HepG2 (cell line): ENCODE data around the gene SFXN5. TPM values are rescaled to one million over a fixed set of nuclear protein-coding genes. Genes with fewer than 3 reads are reported as not detected.
"Not testable (repeated sequence)": the region's sequence is repeated elsewhere in the genome, so short reads cannot be mapped to it uniquely, and the experiment has no call there.

Source experiments
- ATAC-seq: fragments of 200-7000 bp; cut with Tn5 transposase; 3 replicates; pipeline ENCODE4 v1.9.1; 2020; ENCODE audit warnings: mild to moderate bottlenecking, moderate library complexity
- BruUV-seq: library from RNA; stranded (reverse); fragments of 400-500 nt; replicated peaks from 2 replicates; lab custom pipeline; 2021; lab: Mats Ljungman, UMichigan
- CTCF ChIA-PET: fragments of 300-600 bp; formaldehyde crosslinking; extraction: SDS; loops from one replicate; lab custom pipeline; 2021; ENCODE audit warnings: low total read pairs, inconsistent platforms, low intra/inter-chr PET ratio; lab: Yijun Ruan, JAX
- POLR2A ChIA-PET: fragments of 350-600 bp; sonication (Branson Sonifier 250); formaldehyde crosslinking; loops from one replicate; lab custom pipeline; 2020; ENCODE audit warnings: antibody characterized with exemption, inconsistent platforms; lab: Yijun Ruan, JAX
- DNase-seq: peaks from one replicate; pipeline ENCODE4 v3.0.0-alpha.2; 2015; ENCODE audit warnings: low spot score
- FAIRE-seq: peaks from 3 replicates; lab custom pipeline; 2011; peaks lifted over from hg19 to GRCh38; lab: Jason Lieb, UNC
- H2AFZ ChIP-seq: one replicate; pipeline ENCODE4 v1.6.1; 2011; ENCODE audit warnings: low read length, inconsistent platforms
- H3K27ac ChIP-seq: fragments of 300-600 bp; 3 replicates; pipeline ENCODE4 v1.8.0; 2011; ENCODE audit warnings: mixed run types, mild to moderate bottlenecking, mixed read lengths, low read length, inconsistent platforms; ENCODE audit not compliant: insufficient read depth; ENCODE audit errors: extremely low read length
- H3K27me3 ChIP-seq, 2 experiments: fragments of 200-600 bp in 1 of 2; 2 replicates in 1 of 2; 3 replicates in 1 of 2; pipeline versions ENCODE4 v1.6.0 to v1.8.0; 2011; ENCODE audit warnings: low read length in 2 of 2, mild to moderate bottlenecking in 2 of 2, moderate library complexity in 2 of 2, inconsistent platforms in 1 of 2; ENCODE audit not compliant: insufficient read depth in 2 of 2, control insufficient read depth in 1 of 2
- H3K36me3 ChIP-seq, 2 experiments: fragments of 200-600 bp in 1 of 2; replicated peaks in 1 of 2; 2 replicates in 1 of 2; 3 replicates in 1 of 2; pipeline versions ENCODE4 v1.5.1 to v1.8.0; 2011; ENCODE audit warnings: low read length in 2 of 2, inconsistent platforms in 1 of 2; ENCODE audit not compliant: insufficient read depth in 2 of 2, control insufficient read depth in 1 of 2
- H3K4me1 ChIP-seq: 2 replicates; pipeline ENCODE4 v1.5.1; 2012; ENCODE audit warnings: low read length, inconsistent platforms; ENCODE audit not compliant: insufficient read depth
- H3K4me2 ChIP-seq: 2 replicates; pipeline ENCODE4 v1.6.0; 2011; ENCODE audit warnings: low read depth, low read length, inconsistent platforms
- H3K4me3 ChIP-seq, 3 experiments: fragments of 200-600 bp in 1 of 3; sonication (generic), shearing (Covaris generic) in 1 of 3; replicated peaks in 1 of 3; 2 replicates each; pipeline ENCODE4 v1.5.1; 2011 to 2016; ENCODE audit warnings: low read length in 3 of 3, inconsistent platforms in 2 of 3, low read depth in 2 of 3, mild to moderate bottlenecking in 2 of 3, control low read depth in 1 of 3, mixed read lengths in 1 of 3; ENCODE audit not compliant: insufficient read depth in 1 of 3
- H3K79me2 ChIP-seq: one replicate; pipeline ENCODE4 v1.6.1; 2011; ENCODE audit warnings: low read length, inconsistent platforms; ENCODE audit not compliant: insufficient read depth
- H3K9ac ChIP-seq: 2 replicates; pipeline ENCODE4 v1.6.0; 2011; ENCODE audit warnings: mild to moderate bottlenecking, low read depth, low read length, inconsistent platforms; ENCODE audit not compliant: insufficient read depth
- H3K9me3 ChIP-seq: 2 replicates; pipeline ENCODE4 v1.5.1; 2012; ENCODE audit warnings: mild to moderate bottlenecking, low read length
- H4K20me1 ChIP-seq: 2 replicates; pipeline ENCODE4 v1.6.0; 2011; ENCODE audit warnings: inconsistent platforms, mild to moderate bottlenecking, low read length, moderate library complexity; ENCODE audit not compliant: insufficient read depth
- ATF2 ChIP-seq: sonication (generic); formaldehyde crosslinking; IDR thresholded peaks from 2 replicates; pipeline ENCODE4 v1.4.0; 2020; ENCODE audit warnings: missing genetic modification reagents
- MAFG ChIP-seq: sonication (generic); formaldehyde crosslinking; IDR thresholded peaks from 2 replicates; pipeline ENCODE4 v1.5.1; 2020; ENCODE audit warnings: mild to moderate bottlenecking, missing genetic modification reagents
- MLX ChIP-seq: IDR thresholded peaks from 2 replicates; pipeline ENCODE4 v1.6.1; 2016
- MYC ChIP-seq: sonication (generic); formaldehyde crosslinking; IDR thresholded peaks from 2 replicates; pipeline ENCODE4 v1.9.0; 2021; ENCODE audit warnings: missing genetic modification reagents, borderline replicate concordance
- PATZ1 ChIP-seq: sonication (generic); formaldehyde crosslinking; IDR thresholded peaks from 2 replicates; pipeline ENCODE4 v1.4.0; 2020; ENCODE audit warnings: missing genetic modification reagents
- PHB2 ChIP-seq: fragments of 450-650 bp; IDR thresholded peaks from 2 replicates; pipeline ENCODE4 v1.6.1; 2018; ENCODE audit not compliant: partially characterized antibody
- RBFOX2 ChIP-seq: fragments of 200-400 bp; formaldehyde crosslinking; IDR thresholded peaks from 2 replicates; pipeline ENCODE4 v1.6.1; 2017; ENCODE audit warnings: low read depth, mild to moderate bottlenecking, low read length
- RBM39 ChIP-seq: fragments of 200-400 bp; formaldehyde crosslinking; IDR thresholded peaks from one replicate; pipeline ENCODE4 v1.6.1; 2018; ENCODE audit warnings: antibody characterized with exemption, mild to moderate bottlenecking, low read depth, low read length; ENCODE audit not compliant: poor library complexity, severe bottlenecking
- SALL1 ChIP-seq: sonication (generic); formaldehyde crosslinking; IDR thresholded peaks from 2 replicates; pipeline ENCODE4 v1.8.0; 2022; ENCODE audit warnings: mild to moderate bottlenecking, missing genetic modification reagents
- ZNF510 ChIP-seq: sonication (generic); formaldehyde crosslinking; IDR thresholded peaks from 2 replicates; pipeline ENCODE4 v1.4.0; 2020; ENCODE audit warnings: low read depth, mild to moderate bottlenecking, missing genetic modification reagents
- ZNF770 ChIP-seq: sonication (generic); formaldehyde crosslinking; IDR thresholded peaks from 2 replicates; pipeline ENCODE4 v1.5.0; 2020; ENCODE audit warnings: mild to moderate bottlenecking, missing genetic modification reagents
- ZNF772 ChIP-seq: sonication (generic); formaldehyde crosslinking; IDR thresholded peaks from 2 replicates; pipeline ENCODE4 v1.5.0; 2020; ENCODE audit warnings: mild to moderate bottlenecking, missing genetic modification reagents
- ZNF782 ChIP-seq: sonication (generic); formaldehyde crosslinking; IDR thresholded peaks from 2 replicates; pipeline ENCODE4 v1.4.0; 2020; ENCODE audit warnings: missing genetic modification reagents, mild to moderate bottlenecking, borderline replicate concordance
- ZNF784 ChIP-seq: sonication (generic); formaldehyde crosslinking; IDR thresholded peaks from 2 replicates; pipeline ENCODE4 v1.5.1; 2020; ENCODE audit warnings: missing genetic modification reagents, mild to moderate bottlenecking, borderline replicate concordance
- WGBS: methylation state at CpG from one replicate; pipeline ENCODE4 v1.1.6; 2017; ENCODE audit warnings: low lambda C conversion rate; 5-methylcytosine and 5-hydroxymethylcytosine counted together
- in situ Hi-C: cut with HindIII; loops from 2 replicates; pipeline ENCODE4 v1.10.0; 2017; ENCODE audit warnings: low pct_unique_long_range_greater_than_20kb; ENCODE audit not compliant: extremely low pct_ligation_motif_present
- intact Hi-C: fragments of 100-400 bp; cut with micrococcal nuclease; formaldehyde crosslinking; loops from one replicate; pipeline ENCODE4 v1.10.0; 2022; ENCODE audit not compliant: unreplicated experiment
- polyA plus RNA-seq, 8 experiments: library from polyadenylated mRNA; depleted of rRNA in 3 of 8; stranded (reverse) in 7 of 8; unstranded in 1 of 8; fragments of >200 nt; fragmentation: Illumina TruSeq in 4 of 8; extraction: Trizol in 4 of 8; gene quantifications; 2 replicates each; pipeline versions ENCODE4 v1.2.1 to v1.2.3, GENCODE V29; 2011 to 2016; ENCODE audit warnings: low read depth in 4 of 8, missing spikeins in 1 of 8, mixed read lengths in 1 of 8; ENCODE audit not compliant: insufficient read depth in 1 of 8
- total RNA-seq, 5 experiments: library from RNA; depleted of rRNA; stranded (reverse); fragments of >200 nt; fragmentation: Illumina TruSeq; extraction: Trizol; gene quantifications; 2 replicates each; pipeline ENCODE4 v1.2.3, GENCODE V29; 2016; ENCODE audit warnings: low read depth in 1 of 5
- TF ChIP-seq, protein P1 (sequence below): sonication (generic); formaldehyde crosslinking; IDR thresholded peaks from 2 replicates; pipeline ENCODE4 v1.4.0; 2020; ENCODE audit warnings: missing genetic modification reagents

Gene SFXN5
- total and polyA plus RNA-seq, 2 of the 13 experiments (the other 11 are each of a cell fraction or from before 2014, with no cell fraction given): 34.9 to 37.4 TPM

DNA sequence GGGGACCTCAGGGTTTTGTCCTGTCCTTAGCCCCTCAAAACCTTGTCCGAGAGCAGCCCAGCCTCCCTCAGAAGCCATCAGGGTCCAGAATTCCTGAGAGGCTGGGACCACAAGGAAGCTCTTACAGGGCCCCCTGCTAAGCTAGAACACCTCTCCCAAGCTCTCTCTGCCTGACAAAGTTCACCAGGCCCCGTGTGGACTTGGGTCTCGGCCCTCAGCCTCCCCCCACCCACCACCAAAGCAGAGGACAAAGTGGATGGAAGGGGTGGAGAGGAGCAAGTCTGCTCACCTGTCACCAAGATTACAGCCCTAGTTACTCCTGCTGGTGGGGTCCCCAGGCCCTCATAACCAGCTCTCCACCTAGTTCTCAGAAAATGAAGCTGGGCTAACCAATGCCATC is 24.4 kb upstream of the SFXN5 start (continued):
- TF ChIP-seq PATZ1 (CRISPR knock-in tag) (peak; percentile 30; the same call in 1 of the 2 replicates), RBFOX2 (no peak), SALL1 (peak; percentile 37; the same call in 1 of the 2 replicates), PHB2 (no peak), ATF2 (CRISPR knock-in tag) (no peak), RBM39 (no peak), ZNF510 (CRISPR knock-in tag) (no peak), MAFG (CRISPR knock-in tag) (no peak), MLX (CRISPR knock-in tag) (no peak), ZNF770 (CRISPR knock-in tag) (peak; percentile 69), MYC (no peak), ZNF772 (CRISPR knock-in tag) (no peak), ZNF784 (CRISPR knock-in tag) (0 out of 2 replicates have a peak, but pooled peaks have one; percentile 64), ZNF782 (CRISPR knock-in tag) (no peak)
- TF ChIP-seq, protein P1, sequence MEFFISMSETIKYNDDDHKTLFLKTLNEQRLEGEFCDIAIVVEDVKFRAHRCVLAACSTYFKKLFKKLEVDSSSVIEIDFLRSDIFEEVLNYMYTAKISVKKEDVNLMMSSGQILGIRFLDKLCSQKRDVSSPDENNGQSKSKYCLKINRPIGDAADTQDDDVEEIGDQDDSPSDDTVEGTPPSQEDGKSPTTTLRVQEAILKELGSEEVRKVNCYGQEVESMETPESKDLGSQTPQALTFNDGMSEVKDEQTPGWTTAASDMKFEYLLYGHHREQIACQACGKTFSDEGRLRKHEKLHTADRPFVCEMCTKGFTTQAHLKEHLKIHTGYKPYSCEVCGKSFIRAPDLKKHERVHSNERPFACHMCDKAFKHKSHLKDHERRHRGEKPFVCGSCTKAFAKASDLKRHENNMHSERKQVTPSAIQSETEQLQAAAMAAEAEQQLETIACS (CRISPR knock-in tag): no peak

DNA sequence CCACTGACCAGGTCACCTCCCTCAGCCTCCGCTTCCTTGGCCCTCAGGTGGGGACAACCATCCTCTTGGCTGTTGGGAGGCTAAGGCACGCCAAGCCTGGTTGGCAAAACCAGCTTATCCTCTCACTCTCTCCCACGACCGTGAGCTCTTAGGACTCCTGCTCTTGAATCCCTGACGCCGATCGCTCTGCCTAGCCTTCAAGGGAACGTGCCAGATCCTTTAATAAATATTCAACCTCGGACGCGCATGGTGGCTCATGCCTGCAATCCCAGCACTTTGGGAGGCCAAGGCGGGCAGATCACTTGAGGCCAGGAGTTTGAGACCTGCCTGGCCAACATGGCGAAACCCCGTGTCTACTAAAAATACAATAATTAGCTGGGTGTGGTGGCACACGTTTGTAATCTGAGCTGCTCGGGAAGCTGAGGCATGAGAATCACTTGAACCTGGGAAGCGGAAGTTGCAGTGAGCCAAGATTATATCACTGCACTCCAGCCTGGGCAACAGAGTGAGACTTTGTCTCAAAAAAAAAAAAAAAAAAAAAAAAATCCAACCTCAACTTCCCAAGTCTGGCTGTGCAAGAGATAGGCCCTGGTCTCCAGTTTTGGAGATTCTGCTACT is 22.2 kb upstream of the SFXN5 start:
- FAIRE-seq, H3K27ac ChIP-seq, BruUV-seq, DNase-seq, H3K27me3 ChIP-seq, CTCF ChIA-PET, H3K36me3 ChIP-seq, in situ Hi-C loops, ATAC-seq, intact Hi-C loops, H3K4me2 ChIP-seq, H3K4me3 ChIP-seq, H2AFZ ChIP-seq, H3K9ac ChIP-seq, H3K9me3 ChIP-seq: not testable (repeated sequence)
- POLR2A ChIA-PET: interaction anchor here (1.0 to 3.4 kb wide), 3 partner anchors 18 to 26 kb away, joined by 3 to 17 read pairs (median 3); partner anchors contain the start of genes RAB11FIP5 and SFXN5
- peaks cover 51% of the 10 kb centered on the region for H4K20me1 ChIP-seq
- H3K79me2 ChIP-seq: peaks cover 17% of the 10 kb centered on the region
- 96% methylated on average over 17 of the region's 17 CpGs for WGBS
- peaks cover 76% of the 10 kb centered on the region for H3K4me1 ChIP-seq
